ENCODE results near the gene GFER. TPM values are rescaled to one million over a fixed set of nuclear protein-coding genes. Genes with fewer than 3 reads are reported as not detected.

Gene GFER
- polyA plus RNA-seq, 4 donors = 17.3 to 29.2 (median 23.9) TPM

DNA sequence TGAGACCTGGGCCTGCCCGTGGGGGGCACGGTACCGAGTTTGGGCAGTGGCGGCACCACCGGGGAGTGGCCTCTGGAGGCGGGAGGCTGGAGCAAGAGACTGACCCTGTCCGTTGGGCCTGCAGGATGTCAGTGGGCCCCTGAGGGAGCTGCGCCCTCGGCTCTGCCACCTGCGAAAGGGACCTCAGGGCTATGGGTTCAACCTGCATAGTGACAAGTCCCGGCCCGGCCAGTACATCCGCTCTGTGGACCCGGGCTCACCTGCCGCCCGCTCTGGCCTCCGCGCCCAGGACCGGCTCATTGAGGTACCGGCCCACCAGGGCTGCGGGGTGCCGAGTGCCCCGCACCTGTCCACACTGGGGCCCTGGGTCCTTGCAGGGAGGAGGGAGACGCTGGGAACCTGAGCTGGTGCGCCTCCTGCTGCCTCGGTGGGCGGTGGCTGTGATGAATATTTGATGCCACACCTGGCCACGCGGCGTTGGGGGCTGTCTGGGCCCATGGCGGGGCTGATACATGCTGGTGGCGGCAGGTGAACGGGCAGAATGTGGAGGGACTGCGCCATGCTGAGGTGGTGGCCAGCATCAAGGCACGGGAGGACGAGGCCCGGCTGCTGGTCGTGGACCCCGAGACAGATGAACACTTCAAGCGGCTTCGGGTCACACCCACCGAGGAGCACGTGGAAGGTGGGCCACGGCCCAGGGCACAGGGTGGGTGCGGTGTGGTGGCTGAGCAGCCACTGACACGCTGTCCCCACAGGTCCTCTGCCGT is 52.4 kb downstream of the GFER start:
- DNase-seq (ENCODE audit: low read depth in 4 of 4, low spot score in 3 of 4) = no peak

DNA sequence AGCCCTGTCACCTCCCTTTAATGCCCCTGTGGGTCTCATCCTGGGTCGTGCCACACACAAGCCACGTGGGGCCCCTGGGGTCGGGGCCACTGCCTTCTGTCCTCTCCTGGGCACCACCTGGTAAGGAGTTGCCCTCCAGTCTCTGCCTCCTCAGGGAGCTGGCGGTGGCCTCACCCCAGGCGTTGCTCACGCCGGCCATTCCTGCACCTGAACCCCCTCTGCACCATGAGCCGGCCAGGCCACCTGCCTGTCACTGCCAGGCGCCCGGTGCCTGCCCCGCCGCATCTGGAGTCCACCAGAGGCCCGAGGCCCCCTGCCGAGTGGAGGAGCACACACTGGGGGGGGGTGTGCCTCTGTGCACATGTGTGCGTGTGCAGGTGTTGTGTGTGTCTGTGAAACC is 53.1 kb downstream of the GFER start:
- no peak for DNase-seq (ENCODE audit: low read depth in 4 of 4, low spot score in 3 of 4)

Other genes starting within 250 kb of the GFER start
- gene NME3, start 212.7 kb upstream of the GFER start, polyA plus RNA-seq (ENCODE audit: insufficient read length in 4 of 4) = 10 to 100 TPM; 18.7 to 46.6 (median 22.9) TPM
- gene EME2, start 211.4 kb upstream of the GFER start, polyA plus RNA-seq (ENCODE audit: insufficient read length in 4 of 4) = 10 to 100 TPM in 1 of 4 donors, 1 to 10 TPM in 3; 5.7 to 16.1 (median 8.0) TPM
- gene MRPS34, start 211.1 kb upstream of the GFER start, polyA plus RNA-seq (ENCODE audit: insufficient read length in 4 of 4) = 10 to 100 TPM; 37.1 to 89.4 (median 57.9) TPM
- gene SPSB3, start 201.6 kb upstream of the GFER start, polyA plus RNA-seq (ENCODE audit: insufficient read length in 4 of 4) = 10 to 100 TPM; 31.4 to 53.3 (median 35.4) TPM
- 10 to 100 TPM; 32.7 to 58.6 (median 34.8) TPM for gene NUBP2, start 201.2 kb upstream of the GFER start, polyA plus RNA-seq (ENCODE audit: insufficient read length in 4 of 4)
- 1 to 10 TPM in 3 of 4 donors, under 1 TPM in 1; 0.15 to 3.6 (median 1.6) TPM for gene IGFALS, start 190.5 kb upstream of the GFER start, polyA plus RNA-seq (ENCODE audit: insufficient read length in 4 of 4)
- 10 to 100 TPM; 29.7 to 51.8 (median 31.9) TPM for gene HAGH, start 157.4 kb upstream of the GFER start, polyA plus RNA-seq (ENCODE audit: insufficient read length in 4 of 4)
- 10 to 100 TPM; 22.5 to 46.7 (median 34.7) TPM for gene FAHD1, start 157.0 kb upstream of the GFER start, polyA plus RNA-seq (ENCODE audit: insufficient read length in 4 of 4)
- 1 to 10 TPM in 2 of 4 donors, under 1 TPM in 2; 0.25 to 3.1 (median 1.00) TPM for gene MEIOB, start 112.0 kb upstream of the GFER start, polyA plus RNA-seq (ENCODE audit: insufficient read length in 4 of 4)
- gene HS3ST6, start 65.8 kb upstream of the GFER start, polyA plus RNA-seq (ENCODE audit: insufficient read length in 4 of 4) = under 1 TPM in 3 of 4 donors, not detected in 1; 0.27 to 0.63 (median 0.42) TPM
- 10 to 100 TPM; 12.7 to 78.7 (median 58.5) TPM for gene MSRB1, start 41.0 kb upstream of the GFER start, polyA plus RNA-seq (ENCODE audit: insufficient read length in 4 of 4)
- under 1 TPM; 0.09 to 0.34 (median 0.13) TPM for gene RPL3L, start 29.5 kb upstream of the GFER start, polyA plus RNA-seq (ENCODE audit: insufficient read length in 4 of 4)
- 100 to 1,000 TPM in 3 of 4 donors, 10 to 100 TPM in 1; 86.4 to 134 (median 128) TPM for gene NDUFB10, start 24.7 kb upstream of the GFER start, polyA plus RNA-seq (ENCODE audit: insufficient read length in 4 of 4)
- 1,000 to 10,000 TPM; 1,831 to 2,075 (median 1,960) TPM for gene RPS2, start 19.4 kb upstream of the GFER start, polyA plus RNA-seq (ENCODE audit: insufficient read length in 4 of 4)
- gene RNF151, start 17.3 kb upstream of the GFER start, polyA plus RNA-seq (ENCODE audit: insufficient read length in 4 of 4) = not detected
- gene TBL3, start 12.1 kb upstream of the GFER start, polyA plus RNA-seq (ENCODE audit: insufficient read length in 4 of 4) = 10 to 100 TPM; 25.1 to 46.9 (median 29.1) TPM
- 1 to 10 TPM in 1 of 4 donors, under 1 TPM in 3; 0.45 to 3.0 (median 0.78) TPM for gene NOXO1, start 2.7 kb upstream of the GFER start, polyA plus RNA-seq (ENCODE audit: insufficient read length in 4 of 4)
- 1 to 10 TPM; 1.7 to 3.1 (median 1.9) TPM for gene SYNGR3, start 5.8 kb downstream of the GFER start, polyA plus RNA-seq (ENCODE audit: insufficient read length in 4 of 4)
- 10 to 100 TPM; 16.9 to 28.3 (median 18.9) TPM for gene ZNF598, start 25.6 kb downstream of the GFER start, polyA plus RNA-seq (ENCODE audit: insufficient read length in 4 of 4)
- 10 to 100 TPM in 1 of 4 donors, 1 to 10 TPM in 3; 4.2 to 12.3 (median 7.3) TPM for gene NPW, start 35.6 kb downstream of the GFER start, polyA plus RNA-seq (ENCODE audit: insufficient read length in 4 of 4)
- 100 to 1,000 TPM; 102 to 161 (median 104) TPM for gene NHERF2, start 42.7 kb downstream of the GFER start, polyA plus RNA-seq (ENCODE audit: insufficient read length in 4 of 4)
- gene NTHL1, start 63.6 kb downstream of the GFER start, polyA plus RNA-seq (ENCODE audit: insufficient read length in 4 of 4) = 10 to 100 TPM; 15.8 to 27.1 (median 17.5) TPM
- gene TSC2, start 63.8 kb downstream of the GFER start, polyA plus RNA-seq (ENCODE audit: insufficient read length in 4 of 4) = 100 to 1,000 TPM; 121 to 183 (median 146) TPM
- gene PKD1, start 151.7 kb downstream of the GFER start, polyA plus RNA-seq (ENCODE audit: insufficient read length in 4 of 4) = 100 to 1,000 TPM in 2 of 4 donors, 10 to 100 TPM in 2; 51.6 to 119 (median 94.0) TPM
- 1 to 10 TPM; 1.9 to 4.0 (median 2.4) TPM for gene RAB26, start 164.4 kb downstream of the GFER start, polyA plus RNA-seq (ENCODE audit: insufficient read length in 4 of 4)
- 10 to 100 TPM; 41.7 to 56.9 (median 50.5) TPM for gene TRAF7, start 171.6 kb downstream of the GFER start, polyA plus RNA-seq (ENCODE audit: insufficient read length in 4 of 4)
- gene CASKIN1, start 212.4 kb downstream of the GFER start, polyA plus RNA-seq (ENCODE audit: insufficient read length in 4 of 4) = 1 to 10 TPM in 3 of 4 donors, under 1 TPM in 1; 0.79 to 2.4 (median 1.4) TPM
- 10 to 100 TPM; 32.8 to 55.0 (median 40.7) TPM for gene MLST8, start 221.3 kb downstream of the GFER start, polyA plus RNA-seq (ENCODE audit: insufficient read length in 4 of 4)
- 10 to 100 TPM in 1 of 4 donors, 1 to 10 TPM in 3; 4.6 to 11.5 (median 5.4) TPM for gene BRICD5, start 226.7 kb downstream of the GFER start, polyA plus RNA-seq (ENCODE audit: insufficient read length in 4 of 4)
- 10 to 100 TPM in 3 of 4 donors, 1 to 10 TPM in 1; 7.3 to 19.3 (median 13.3) TPM for gene PGP, start 230.6 kb downstream of the GFER start, polyA plus RNA-seq (ENCODE audit: insufficient read length in 4 of 4)
- gene E4F1, start 239.4 kb downstream of the GFER start, polyA plus RNA-seq (ENCODE audit: insufficient read length in 4 of 4) = 10 to 100 TPM; 13.8 to 24.3 (median 15.7) TPM

All from left renal pelvis (tissue), 4 donors.